Cardiac fibroblast (primary cell): ENCODE results near the gene TBC1D14.

Experiments
- DNase-seq, 2 donors: peaks; one replicate each; pipeline versions ENCODE4 v3.0.0 to v3.0.0-alpha.2; 2010; ENCODE audit warnings: low read depth in 2 of 2
- H3K4me3 ChIP-seq, 2 donors: replicated peaks in 1 of 2; 1 replicate in 1 of 2; 2 replicates in 1 of 2; pipeline ENCODE4 v1.5.1; 2011; ENCODE audit warnings: low read depth in 2 of 2, low read length in 2 of 2, mild to moderate bottlenecking in 2 of 2, moderate library complexity in 1 of 2
- CTCF ChIP-seq: IDR thresholded peaks from one replicate; pipeline ENCODE4 v1.5.1; 2011; ENCODE audit warnings: low read depth, mild to moderate bottlenecking, low read length, inconsistent platforms

TBC1D14 gene

DNA sequence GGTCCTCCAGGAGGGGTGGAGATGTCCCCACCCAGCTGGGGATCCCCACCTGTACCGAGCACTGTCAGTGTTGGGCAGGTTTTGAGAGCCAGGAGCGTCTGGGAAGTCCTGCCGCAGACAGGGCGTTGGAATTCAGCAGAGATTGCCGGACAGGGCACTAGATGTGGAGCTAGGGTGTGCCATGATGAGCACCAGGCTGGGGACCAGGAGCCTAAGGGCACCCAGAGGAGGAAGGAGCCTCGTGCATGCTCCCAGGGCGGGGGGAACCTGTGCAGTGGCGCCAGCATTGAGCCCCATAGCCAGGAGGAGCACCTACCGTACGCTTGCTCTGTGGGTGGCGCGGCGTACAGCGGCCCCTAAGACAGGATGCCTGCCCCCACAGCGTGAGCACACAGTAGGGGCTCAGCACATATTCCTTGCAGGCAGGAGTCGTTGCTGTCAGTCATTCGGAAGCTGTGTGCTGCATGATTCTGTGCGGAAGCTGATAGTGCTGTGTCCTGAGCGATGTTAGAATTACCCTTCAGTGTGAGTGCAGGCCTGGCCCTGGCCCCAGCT, 114.8 kb downstream of the TBC1D14 start:
- H3K4me3 ChIP-seq = no peak overlapping the region
- no peak for DNase-seq
- TF ChIP-seq CTCF = no peak

- no peak for DNase-seq
- TF ChIP-seq CTCF = no peak
- H3K4me3 ChIP-seq = no peak overlapping the region
These were observed 115.5 kb downstream of the TBC1D14 start for GRCh38 chr4:7025040-7025602.

DNA sequence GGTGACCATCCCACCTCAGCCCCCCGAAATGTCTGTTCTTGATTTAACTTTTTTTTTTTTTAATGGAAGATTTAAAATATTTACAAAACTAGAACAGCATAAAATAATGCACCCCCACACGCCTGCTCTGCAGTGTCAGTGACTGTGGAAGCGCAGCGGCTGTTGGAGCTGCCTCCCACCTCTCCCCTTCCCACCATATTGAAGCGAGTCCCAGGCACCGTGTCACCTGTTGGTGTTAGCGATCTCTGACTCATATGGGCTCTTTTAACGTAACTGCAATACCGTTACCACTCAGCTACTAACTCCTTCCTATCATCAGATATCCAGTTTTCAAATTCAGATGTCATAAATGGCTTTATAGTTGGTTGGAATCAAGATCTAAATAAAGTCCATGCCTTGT, 116.5 kb downstream of the TBC1D14 start:
- DNase-seq = no peak
- no peak overlapping the region for H3K4me3 ChIP-seq
- TF ChIP-seq CTCF = no peak

GRCh38 chr4:7027284-7027683, 117.7 kb downstream of the TBC1D14 start:
- no peak for DNase-seq
- TF ChIP-seq CTCF = no peak
- H3K4me3 ChIP-seq = no peak overlapping the region

DNA sequence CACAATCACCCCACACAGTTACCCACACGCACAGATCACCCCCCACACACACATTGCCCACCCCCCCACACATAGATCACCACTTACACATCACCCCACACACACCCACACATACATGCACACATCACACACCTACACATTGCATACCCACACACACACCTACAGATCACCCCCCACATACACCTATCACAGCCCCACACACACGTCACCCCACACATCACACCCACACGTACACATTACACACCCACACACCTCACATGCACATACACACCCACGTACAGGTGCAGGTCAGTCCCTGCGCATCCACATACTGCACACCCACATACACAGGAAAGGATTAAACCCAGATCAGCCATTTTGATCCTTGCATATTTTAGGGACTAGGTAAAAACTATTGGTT, 118.3 kb downstream of the TBC1D14 start:
- no peak for TF ChIP-seq CTCF

DNA sequence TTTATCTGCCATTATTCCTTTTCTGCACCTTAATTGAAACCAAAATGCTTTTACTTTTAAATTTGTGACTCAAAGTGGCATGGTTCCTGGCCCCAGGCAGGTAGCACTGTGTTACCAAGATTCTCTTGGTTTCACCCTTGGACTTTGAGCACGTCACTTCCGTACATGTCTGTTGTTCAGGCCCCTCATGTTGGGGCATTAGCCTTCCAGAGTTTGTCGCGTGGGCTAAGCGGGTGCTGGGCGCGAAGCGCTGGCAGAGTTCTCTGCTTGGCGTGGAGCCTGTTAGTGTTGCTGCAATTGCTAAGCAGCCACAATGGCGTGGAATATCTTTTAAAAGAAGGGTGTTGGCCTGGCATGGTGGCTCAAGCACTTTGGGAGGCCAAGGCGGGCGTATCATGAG, 119.6 kb downstream of the TBC1D14 start:
- no peak overlapping the region for H3K4me3 ChIP-seq
- no peak for TF ChIP-seq CTCF
- no peak for DNase-seq

More for the DNA sequence above, 118.3 kb downstream of the TBC1D14 start:
- no peak for DNase-seq
- H3K4me3 ChIP-seq = no peak overlapping the region

DNA sequence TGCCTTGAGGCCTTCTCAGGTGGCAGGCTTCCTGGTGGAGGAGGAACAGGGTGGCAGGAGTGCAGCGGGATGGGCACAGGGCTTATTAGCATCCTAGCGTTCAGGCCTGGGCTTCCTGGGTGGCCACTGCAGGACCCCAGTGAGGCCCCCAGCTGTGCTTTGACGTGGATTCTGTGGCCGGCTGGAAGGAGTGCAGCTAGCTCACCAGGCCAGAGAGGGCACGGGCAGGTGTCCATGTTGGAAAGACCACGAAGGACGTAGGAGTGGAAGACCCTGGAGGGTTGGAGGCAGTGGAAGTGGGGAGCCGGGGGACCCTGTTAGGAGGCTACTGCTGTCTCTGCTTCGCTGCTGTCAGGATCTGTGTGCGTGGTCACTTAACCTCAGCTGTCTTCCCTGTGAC, 120.3 kb downstream of the TBC1D14 start:
- TF ChIP-seq CTCF = no peak
- no peak for DNase-seq
- H3K4me3 ChIP-seq = no peak overlapping the region
